Endodermal cell (in vitro differentiated cells): Measurements from ENCODE around the gene ACVR1. TPM values are rescaled to one million over a fixed set of nuclear protein-coding genes. Genes with fewer than 3 reads are reported as not detected.

Experiments
- DNase-seq: peaks from one replicate; pipeline ENCODE4 v3.0.0-alpha.2; 2017
- H3K27ac ChIP-seq: 2 replicates; pipeline ENCODE4 v1.5.1; 2013; ENCODE audit warnings: mild to moderate bottlenecking, low read depth, low read length, moderate library complexity
- H3K27me3 ChIP-seq: 2 replicates; pipeline ENCODE4 v1.6.1; 2013; ENCODE audit warnings: mild to moderate bottlenecking, low read length, moderate library complexity; ENCODE audit not compliant: insufficient read depth, control insufficient read depth, poor library complexity, severe bottlenecking
- H3K36me3 ChIP-seq: 2 replicates; pipeline ENCODE4 v1.7.0; 2013; ENCODE audit warnings: mild to moderate bottlenecking, low read length, moderate library complexity; ENCODE audit not compliant: control insufficient read depth, insufficient read depth
- H3K4me1 ChIP-seq: one replicate; pipeline ENCODE4 v1.7.0; 2013; ENCODE audit warnings: low read length; ENCODE audit not compliant: control insufficient read depth, insufficient read depth
- H3K4me3 ChIP-seq: 2 replicates; pipeline ENCODE4 v1.5.1; 2013; ENCODE audit warnings: mild to moderate bottlenecking, low read length, moderate library complexity
- H3K9ac ChIP-seq: 2 replicates; pipeline ENCODE4 v1.6.1; 2013; ENCODE audit warnings: mild to moderate bottlenecking, low read length, moderate library complexity; ENCODE audit not compliant: poor library complexity, severe bottlenecking; ENCODE audit errors: extremely low read depth
- H3K9me3 ChIP-seq: 2 replicates; pipeline ENCODE4 v1.6.1; 2013; ENCODE audit warnings: mild to moderate bottlenecking, low read length, moderate library complexity; ENCODE audit not compliant: control insufficient read depth
- H3K27ac Mint-ChIP-seq: 2 replicates; pipeline ENCODE4 v1.8.0; 2020; ENCODE audit warnings: mixed read lengths
- H3K27me3 Mint-ChIP-seq: 2 replicates; pipeline ENCODE4 v1.8.0; 2021; ENCODE audit warnings: mild to moderate bottlenecking, mixed read lengths; ENCODE audit not compliant: insufficient read depth
- H3K36me3 Mint-ChIP-seq: 2 replicates; pipeline ENCODE4 v1.8.0; 2020; ENCODE audit warnings: low read depth, mixed read lengths
- H3K4me1 Mint-ChIP-seq: 2 replicates; pipeline ENCODE4 v1.8.0; 2020; ENCODE audit warnings: mixed read lengths
- H3K4me3 Mint-ChIP-seq: 2 replicates; pipeline ENCODE4 v1.8.0; 2020; ENCODE audit warnings: mild to moderate bottlenecking, moderate library complexity, mixed read lengths
- H3K9me3 Mint-ChIP-seq: 2 replicates; pipeline ENCODE4 v1.8.0; 2020; ENCODE audit warnings: mild to moderate bottlenecking, mixed read lengths
- CTCF ChIP-seq: fragments of 200-600 bp; sonication (generic); conservative IDR thresholded peaks from 2 replicates; pipeline ENCODE4 v1.5.0; 2021; ENCODE audit warnings: antibody characterized with exemption, mild to moderate bottlenecking
- WGBS, 2 experiments: methylation state at CpG; one replicate each; pipeline versions ENCODE4 v1.1.5 to v1.1.7; 2013; ENCODE audit warnings: missing lambda C conversion rate in 2 of 2, mixed read lengths in 1 of 2; ENCODE audit not compliant: insufficient coverage in 1 of 2, insufficient read length in 1 of 2; 5-methylcytosine and 5-hydroxymethylcytosine counted together
- total RNA-seq, 2 donors: library from RNA; stranded (reverse); fragmentation: NEBNext Ultra II Directional in 1 of 2; extraction: Animal tissue kit (Norgen Biotek cat#: 25700) in 1 of 2; gene quantifications; 2 replicates in 1 of 2; 3 replicates in 1 of 2; pipeline ENCODE4 v1.2.1, GENCODE V29; 2021

The ACVR1 gene
- total RNA-seq, 2 donors from 2014 or later: 21.1 to 26.9 TPM

DNA sequence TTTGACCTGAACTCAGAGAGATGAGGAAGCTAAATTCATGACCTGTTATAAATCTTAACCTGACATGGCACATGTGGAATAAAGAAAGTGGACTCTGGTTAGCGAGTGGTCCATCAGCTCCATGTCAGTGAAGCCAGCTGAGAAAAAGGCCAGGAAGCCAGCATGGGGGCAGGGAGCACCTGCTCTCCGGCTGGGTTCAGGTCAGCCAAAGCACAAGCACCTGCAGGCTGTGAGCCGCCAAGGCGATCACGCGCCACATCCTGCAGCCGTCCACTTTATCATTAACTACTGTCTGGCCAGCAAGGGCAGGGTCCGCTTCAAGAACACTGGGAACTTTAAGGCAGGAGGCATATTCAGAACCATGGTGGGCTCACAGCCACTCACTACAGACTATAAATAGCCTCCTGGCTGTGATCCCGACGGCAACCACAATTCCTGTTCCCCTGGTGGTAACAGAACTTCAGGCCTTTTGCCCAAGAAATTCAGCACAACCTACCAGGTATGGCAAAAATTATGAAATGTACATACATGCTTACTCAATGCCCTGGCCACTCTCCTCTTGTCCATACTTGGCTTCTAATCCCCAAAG lies 35.5 kb downstream of the ACVR1 start:
- H3K36me3 ChIP-seq: no peaks in the 10 kb centered on the region
- H3K4me3 ChIP-seq: no peak overlapping the region
- no peak overlapping the region for H3K27ac ChIP-seq
- no peak for DNase-seq
- Mint-ChIP-seq H3K4me1 (peaks cover 59% of the 10 kb centered on the region), H3K27ac (no peak overlapping the region), H3K36me3 (peaks cover 2% of the 10 kb centered on the region), H3K4me3 (no peak overlapping the region), H3K27me3 (peaks cover 40% of the 10 kb centered on the region), H3K9me3 (no peaks in the 10 kb centered on the region)
- H3K9ac ChIP-seq: no peak overlapping the region
- H3K4me1 ChIP-seq: peaks cover 25% of the 10 kb centered on the region
- H3K27me3 ChIP-seq: peaks cover 51% of the 10 kb centered on the region
- no peaks in the 10 kb centered on the region for H3K9me3 ChIP-seq
- WGBS, 2 experiments: 89 to 95% methylated on average over 8 to 10 of the region's 10 CpGs
- peak; percentile 44 for TF ChIP-seq CTCF

- H3K27ac Mint-ChIP-seq: peak overlapping the region; percentile 56
- peaks cover 53% of the 10 kb centered on the region for H3K4me1 Mint-ChIP-seq
- H3K4me1 ChIP-seq: peaks cover 25% of the 10 kb centered on the region
Observed at GRCh38 chr2:157839822-157840221, 36.3 kb downstream of the ACVR1 start.

DNA sequence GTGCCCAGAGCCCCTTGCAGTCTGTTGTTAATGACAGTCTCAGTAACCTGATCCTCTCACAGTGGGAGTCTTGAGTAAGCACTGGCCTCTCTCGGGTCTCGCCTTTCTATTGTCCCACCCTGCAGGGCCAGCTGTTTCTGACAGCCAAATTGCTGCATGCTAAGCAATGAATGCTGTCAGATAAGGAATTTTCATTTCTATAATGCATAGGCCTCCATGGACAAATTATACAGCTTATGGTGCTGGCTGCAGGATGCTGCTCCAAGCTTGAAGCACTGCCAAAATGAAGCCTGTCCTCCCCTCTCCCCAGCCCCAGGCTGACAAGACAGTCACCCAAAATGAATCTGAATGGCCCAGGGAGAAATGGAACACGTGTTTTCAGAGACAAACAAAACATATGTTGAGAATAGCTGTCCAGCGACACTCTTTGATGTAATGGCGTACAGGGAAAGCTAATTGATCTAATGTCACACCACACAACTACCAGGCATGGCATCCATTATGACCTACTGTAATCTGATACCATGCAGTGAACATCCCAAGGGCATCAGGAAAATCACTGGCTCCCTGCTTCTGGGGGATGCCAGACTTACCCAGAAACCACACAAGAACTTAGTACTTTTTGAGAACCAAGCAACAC lies 36.8 kb downstream of the ACVR1 start:
- Histone ChIP-seq H3K9me3 (no peaks in the 10 kb centered on the region), H3K4me1 (peaks cover 25% of the 10 kb centered on the region), H3K4me3 (no peak overlapping the region), H3K9ac (no peak overlapping the region), H3K36me3 (no peaks in the 10 kb centered on the region), H3K27me3 (peaks cover 37% of the 10 kb centered on the region), H3K27ac (peak overlapping the region; percentile 86)
- peak overlapping the region; percentile 45 for H3K27ac Mint-ChIP-seq
- WGBS, 2 experiments: 0 to 7% methylated on average over 2 to 5 of the region's 5 CpGs
- H3K4me1 Mint-ChIP-seq: peaks cover 53% of the 10 kb centered on the region
- H3K36me3 Mint-ChIP-seq: peaks cover 2% of the 10 kb centered on the region
- H3K9me3 Mint-ChIP-seq: no peaks in the 10 kb centered on the region
- TF ChIP-seq CTCF: no peak
- H3K4me3 Mint-ChIP-seq: no peak overlapping the region
- peaks cover 27% of the 10 kb centered on the region for H3K27me3 Mint-ChIP-seq
- peak; percentile 91 for DNase-seq

More at GRCh38 chr2:157839822-157840221, 36.3 kb downstream of the ACVR1 start:
- Histone ChIP-seq H3K36me3 (no peaks in the 10 kb centered on the region), H3K9ac (no peak overlapping the region), H3K9me3 (no peaks in the 10 kb centered on the region), H3K27ac (peak overlapping the region; percentile 86), H3K4me3 (no peak overlapping the region), H3K27me3 (peaks cover 43% of the 10 kb centered on the region)
- H3K36me3 Mint-ChIP-seq: peaks cover 2% of the 10 kb centered on the region
- peaks cover 31% of the 10 kb centered on the region for H3K27me3 Mint-ChIP-seq
- TF ChIP-seq CTCF: no peak
- H3K9me3 Mint-ChIP-seq: no peaks in the 10 kb centered on the region
- 81% methylated on average over 2 of the region's 2 CpGs; no CpG with 5 or more reads in 1 of the 2 experiments for WGBS, 2 experiments
- no peak overlapping the region for H3K4me3 Mint-ChIP-seq
- DNase-seq: no peak
